ENCODE data around the gene IER3. TPM values are rescaled to one million over a fixed set of nuclear protein-coding genes. Genes with fewer than 3 reads are reported as not detected.

Gene IER3
- total and polyA plus RNA-seq, 2 of the 13 experiments (the other 11 are each of a cell fraction or from before 2014, with no cell fraction given): 51.1 to 131 TPM

DNA sequence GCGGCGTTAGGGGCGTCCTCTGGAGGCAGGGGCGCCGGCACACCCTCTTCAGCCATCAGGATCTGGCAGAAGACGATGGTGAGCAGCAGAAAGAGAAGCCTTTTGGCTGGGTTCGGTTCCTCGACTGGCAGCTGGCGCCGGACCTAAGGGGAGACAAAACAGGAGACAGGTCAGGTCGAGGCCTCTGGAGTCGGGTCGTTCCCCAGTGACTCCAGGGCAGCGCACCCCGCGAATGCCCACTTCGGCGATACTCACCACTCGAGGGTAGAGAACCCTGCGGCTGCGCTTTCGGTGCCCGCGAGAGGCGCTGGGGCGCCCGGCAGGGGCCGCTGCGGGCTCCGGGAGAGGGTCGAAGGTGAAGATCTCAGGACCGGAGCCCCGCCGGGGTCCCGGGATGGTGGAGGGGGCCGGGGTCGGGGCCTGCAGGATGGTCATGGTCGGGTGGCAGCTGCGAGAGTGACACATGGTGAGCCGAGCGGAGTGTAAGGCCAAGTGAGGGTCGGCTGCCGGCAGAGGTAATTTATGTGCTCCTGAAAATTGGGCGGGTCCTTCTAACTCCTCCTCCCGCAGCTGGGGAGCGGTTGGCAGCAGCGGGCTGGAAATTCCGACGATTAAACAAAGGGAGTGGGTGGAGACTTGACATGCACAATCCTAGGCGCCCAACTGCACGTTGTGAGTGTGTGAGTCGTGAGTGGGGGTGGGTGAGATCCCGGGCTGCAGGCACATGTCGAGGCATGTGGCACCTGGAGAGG, at the start of gene IER3 (continued):
- TF ChIP-seq TBP (CRISPR knock-in tag; IDR thresholded peaks at IDR 0.05) (no peak; the same call in 1 of the 2 replicates), NFE2L1 (CRISPR knock-in tag; IDR thresholded peaks at IDR 0.05; ENCODE audit: borderline replicate concordance) (no peak), ZNF777 (CRISPR knock-in tag; IDR thresholded peaks at IDR 0.05) (peak; percentile 55; the same call in 1 of the 2 replicates), ZFP62 (CRISPR knock-in tag; IDR thresholded peaks at IDR 0.05) (no peak), ZNF678 (CRISPR knock-in tag; IDR thresholded peaks at IDR 0.05) (no peak), U2AF2 (IDR thresholded peaks at IDR 0.05; ENCODE audit: low read depth, low read length) (peak; percentile 56; the same call in 1 of the 2 replicates), KLF12 (CRISPR knock-in tag; IDR thresholded peaks at IDR 0.05; ENCODE audit: borderline replicate concordance) (peak; percentile 62; the same call in 1 of the 2 replicates)
- TF ChIP-seq, protein P1, sequence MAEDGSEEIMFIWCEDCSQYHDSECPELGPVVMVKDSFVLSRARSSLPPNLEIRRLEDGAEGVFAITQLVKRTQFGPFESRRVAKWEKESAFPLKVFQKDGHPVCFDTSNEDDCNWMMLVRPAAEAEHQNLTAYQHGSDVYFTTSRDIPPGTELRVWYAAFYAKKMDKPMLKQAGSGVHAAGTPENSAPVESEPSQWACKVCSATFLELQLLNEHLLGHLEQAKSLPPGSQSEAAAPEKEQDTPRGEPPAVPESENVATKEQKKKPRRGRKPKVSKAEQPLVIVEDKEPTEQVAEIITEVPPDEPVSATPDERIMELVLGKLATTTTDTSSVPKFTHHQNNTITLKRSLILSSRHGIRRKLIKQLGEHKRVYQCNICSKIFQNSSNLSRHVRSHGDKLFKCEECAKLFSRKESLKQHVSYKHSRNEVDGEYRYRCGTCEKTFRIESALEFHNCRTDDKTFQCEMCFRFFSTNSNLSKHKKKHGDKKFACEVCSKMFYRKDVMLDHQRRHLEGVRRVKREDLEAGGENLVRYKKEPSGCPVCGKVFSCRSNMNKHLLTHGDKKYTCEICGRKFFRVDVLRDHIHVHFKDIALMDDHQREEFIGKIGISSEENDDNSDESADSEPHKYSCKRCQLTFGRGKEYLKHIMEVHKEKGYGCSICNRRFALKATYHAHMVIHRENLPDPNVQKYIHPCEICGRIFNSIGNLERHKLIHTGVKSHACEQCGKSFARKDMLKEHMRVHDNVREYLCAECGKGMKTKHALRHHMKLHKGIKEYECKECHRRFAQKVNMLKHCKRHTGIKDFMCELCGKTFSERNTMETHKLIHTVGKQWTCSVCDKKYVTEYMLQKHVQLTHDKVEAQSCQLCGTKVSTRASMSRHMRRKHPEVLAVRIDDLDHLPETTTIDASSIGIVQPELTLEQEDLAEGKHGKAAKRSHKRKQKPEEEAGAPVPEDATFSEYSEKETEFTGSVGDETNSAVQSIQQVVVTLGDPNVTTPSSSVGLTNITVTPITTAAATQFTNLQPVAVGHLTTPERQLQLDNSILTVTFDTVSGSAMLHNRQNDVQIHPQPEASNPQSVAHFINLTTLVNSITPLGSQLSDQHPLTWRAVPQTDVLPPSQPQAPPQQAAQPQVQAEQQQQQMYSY (CRISPR knock-in tag; IDR thresholded peaks at IDR 0.05): peak; percentile 46; the same call in 1 of the 2 replicates
- TF ChIP-seq, protein P2, sequence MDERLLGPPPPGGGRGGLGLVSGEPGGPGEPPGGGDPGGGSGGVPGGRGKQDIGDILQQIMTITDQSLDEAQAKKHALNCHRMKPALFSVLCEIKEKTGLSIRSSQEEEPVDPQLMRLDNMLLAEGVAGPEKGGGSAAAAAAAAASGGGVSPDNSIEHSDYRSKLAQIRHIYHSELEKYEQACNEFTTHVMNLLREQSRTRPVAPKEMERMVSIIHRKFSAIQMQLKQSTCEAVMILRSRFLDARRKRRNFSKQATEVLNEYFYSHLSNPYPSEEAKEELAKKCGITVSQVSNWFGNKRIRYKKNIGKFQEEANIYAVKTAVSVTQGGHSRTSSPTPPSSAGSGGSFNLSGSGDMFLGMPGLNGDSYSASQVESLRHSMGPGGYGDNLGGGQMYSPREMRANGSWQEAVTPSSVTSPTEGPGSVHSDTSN (CRISPR knock-in tag; IDR thresholded peaks at IDR 0.05): 0 out of 2 replicates have a peak, but pooled peaks have one; percentile 42
- TF ChIP-seq, protein P3, sequence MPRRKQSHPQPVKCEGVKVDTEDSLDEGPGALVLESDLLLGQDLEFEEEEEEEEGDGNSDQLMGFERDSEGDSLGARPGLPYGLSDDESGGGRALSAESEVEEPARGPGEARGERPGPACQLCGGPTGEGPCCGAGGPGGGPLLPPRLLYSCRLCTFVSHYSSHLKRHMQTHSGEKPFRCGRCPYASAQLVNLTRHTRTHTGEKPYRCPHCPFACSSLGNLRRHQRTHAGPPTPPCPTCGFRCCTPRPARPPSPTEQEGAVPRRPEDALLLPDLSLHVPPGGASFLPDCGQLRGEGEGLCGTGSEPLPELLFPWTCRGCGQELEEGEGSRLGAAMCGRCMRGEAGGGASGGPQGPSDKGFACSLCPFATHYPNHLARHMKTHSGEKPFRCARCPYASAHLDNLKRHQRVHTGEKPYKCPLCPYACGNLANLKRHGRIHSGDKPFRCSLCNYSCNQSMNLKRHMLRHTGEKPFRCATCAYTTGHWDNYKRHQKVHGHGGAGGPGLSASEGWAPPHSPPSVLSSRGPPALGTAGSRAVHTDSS (CRISPR knock-in tag; conservative IDR thresholded peaks at IDR 0.05): no peak
- TF ChIP-seq, protein P4, sequence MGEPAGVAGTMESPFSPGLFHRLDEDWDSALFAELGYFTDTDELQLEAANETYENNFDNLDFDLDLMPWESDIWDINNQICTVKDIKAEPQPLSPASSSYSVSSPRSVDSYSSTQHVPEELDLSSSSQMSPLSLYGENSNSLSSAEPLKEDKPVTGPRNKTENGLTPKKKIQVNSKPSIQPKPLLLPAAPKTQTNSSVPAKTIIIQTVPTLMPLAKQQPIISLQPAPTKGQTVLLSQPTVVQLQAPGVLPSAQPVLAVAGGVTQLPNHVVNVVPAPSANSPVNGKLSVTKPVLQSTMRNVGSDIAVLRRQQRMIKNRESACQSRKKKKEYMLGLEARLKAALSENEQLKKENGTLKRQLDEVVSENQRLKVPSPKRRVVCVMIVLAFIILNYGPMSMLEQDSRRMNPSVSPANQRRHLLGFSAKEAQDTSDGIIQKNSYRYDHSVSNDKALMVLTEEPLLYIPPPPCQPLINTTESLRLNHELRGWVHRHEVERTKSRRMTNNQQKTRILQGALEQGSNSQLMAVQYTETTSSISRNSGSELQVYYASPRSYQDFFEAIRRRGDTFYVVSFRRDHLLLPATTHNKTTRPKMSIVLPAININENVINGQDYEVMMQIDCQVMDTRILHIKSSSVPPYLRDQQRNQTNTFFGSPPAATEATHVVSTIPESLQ (CRISPR knock-in tag; conservative IDR thresholded peaks at IDR 0.05): no peak; the same call in 1 of the 2 replicates
- TF ChIP-seq, protein P5, sequence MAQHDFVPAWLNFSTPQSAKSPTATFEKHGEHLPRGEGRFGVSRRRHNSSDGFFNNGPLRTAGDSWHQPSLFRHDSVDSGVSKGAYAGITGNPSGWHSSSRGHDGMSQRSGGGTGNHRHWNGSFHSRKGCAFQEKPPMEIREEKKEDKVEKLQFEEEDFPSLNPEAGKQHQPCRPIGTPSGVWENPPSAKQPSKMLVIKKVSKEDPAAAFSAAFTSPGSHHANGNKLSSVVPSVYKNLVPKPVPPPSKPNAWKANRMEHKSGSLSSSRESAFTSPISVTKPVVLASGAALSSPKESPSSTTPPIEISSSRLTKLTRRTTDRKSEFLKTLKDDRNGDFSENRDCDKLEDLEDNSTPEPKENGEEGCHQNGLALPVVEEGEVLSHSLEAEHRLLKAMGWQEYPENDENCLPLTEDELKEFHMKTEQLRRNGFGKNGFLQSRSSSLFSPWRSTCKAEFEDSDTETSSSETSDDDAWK (CRISPR knock-in tag; IDR thresholded peaks at IDR 0.05): no peak
- TF ChIP-seq, protein P6, sequence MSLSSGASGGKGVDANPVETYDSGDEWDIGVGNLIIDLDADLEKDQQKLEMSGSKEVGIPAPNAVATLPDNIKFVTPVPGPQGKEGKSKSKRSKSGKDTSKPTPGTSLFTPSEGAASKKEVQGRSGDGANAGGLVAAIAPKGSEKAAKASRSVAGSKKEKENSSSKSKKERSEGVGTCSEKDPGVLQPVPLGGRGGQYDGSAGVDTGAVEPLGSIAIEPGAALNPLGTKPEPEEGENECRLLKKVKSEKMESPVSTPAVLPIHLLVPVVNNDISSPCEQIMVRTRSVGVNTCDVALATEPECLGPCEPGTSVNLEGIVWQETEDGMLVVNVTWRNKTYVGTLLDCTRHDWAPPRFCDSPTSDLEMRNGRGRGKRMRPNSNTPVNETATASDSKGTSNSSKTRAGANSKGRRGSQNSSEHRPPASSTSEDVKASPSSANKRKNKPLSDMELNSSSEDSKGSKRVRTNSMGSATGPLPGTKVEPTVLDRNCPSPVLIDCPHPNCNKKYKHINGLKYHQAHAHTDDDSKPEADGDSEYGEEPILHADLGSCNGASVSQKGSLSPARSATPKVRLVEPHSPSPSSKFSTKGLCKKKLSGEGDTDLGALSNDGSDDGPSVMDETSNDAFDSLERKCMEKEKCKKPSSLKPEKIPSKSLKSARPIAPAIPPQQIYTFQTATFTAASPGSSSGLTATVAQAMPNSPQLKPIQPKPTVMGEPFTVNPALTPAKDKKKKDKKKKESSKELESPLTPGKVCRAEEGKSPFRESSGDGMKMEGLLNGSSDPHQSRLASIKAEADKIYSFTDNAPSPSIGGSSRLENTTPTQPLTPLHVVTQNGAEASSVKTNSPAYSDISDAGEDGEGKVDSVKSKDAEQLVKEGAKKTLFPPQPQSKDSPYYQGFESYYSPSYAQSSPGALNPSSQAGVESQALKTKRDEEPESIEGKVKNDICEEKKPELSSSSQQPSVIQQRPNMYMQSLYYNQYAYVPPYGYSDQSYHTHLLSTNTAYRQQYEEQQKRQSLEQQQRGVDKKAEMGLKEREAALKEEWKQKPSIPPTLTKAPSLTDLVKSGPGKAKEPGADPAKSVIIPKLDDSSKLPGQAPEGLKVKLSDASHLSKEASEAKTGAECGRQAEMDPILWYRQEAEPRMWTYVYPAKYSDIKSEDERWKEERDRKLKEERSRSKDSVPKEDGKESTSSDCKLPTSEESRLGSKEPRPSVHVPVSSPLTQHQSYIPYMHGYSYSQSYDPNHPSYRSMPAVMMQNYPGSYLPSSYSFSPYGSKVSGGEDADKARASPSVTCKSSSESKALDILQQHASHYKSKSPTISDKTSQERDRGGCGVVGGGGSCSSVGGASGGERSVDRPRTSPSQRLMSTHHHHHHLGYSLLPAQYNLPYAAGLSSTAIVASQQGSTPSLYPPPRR (CRISPR knock-in tag; IDR thresholded peaks at IDR 0.05; ENCODE audit: borderline replicate concordance): peak; percentile 73
